ENCODE results near the gene NOSTRIN. TPM values are rescaled to one million over a fixed set of nuclear protein-coding genes. Genes with fewer than 3 reads are reported as not detected.

Gene NOSTRIN
- total and polyA plus RNA-seq, 8 donors = 25.7 to 45.3 (median 38.8) TPM

GRCh38 chr2:168892327-168892726 is 89.9 kb downstream of the NOSTRIN start:
- Histone ChIP-seq H3K9me3 (no peaks in the 10 kb centered on the region), H3K4me3 (no peak overlapping the region), H3K27me3 (no peaks in the 10 kb centered on the region), H3K36me3 (no peaks in the 10 kb centered on the region), H3K27ac (no peak overlapping the region), H3K4me1 (peaks cover 0 to 16% of the 10 kb centered on the region in 2 donors)
- TF ChIP-seq CTCF (IDR thresholded peaks at IDR 0.05) = no peak
- intact Hi-C loops (cut with DNase I) = no loop called here
- DNase-seq (no peak), ATAC-seq (no peak)

- DNase-seq = no peak
- ATAC-seq = no peak
- no peaks in the 10 kb centered on the region for H3K9me3 ChIP-seq
These were observed 91.7 kb downstream of the NOSTRIN start for GRCh38 chr2:168894101-168894500.

GRCh38 chr2:168894720-168895119 is 92.3 kb downstream of the NOSTRIN start:
- no peak for ATAC-seq
- Histone ChIP-seq H3K27me3 (no peaks in the 10 kb centered on the region), H3K27ac (no peak overlapping the region), H3K4me3 (no peak overlapping the region), H3K4me1 (peaks cover 0 to 12% of the 10 kb centered on the region in 2 donors), H3K9me3 (no peaks in the 10 kb centered on the region), H3K36me3 (no peaks in the 10 kb centered on the region)
- DNase-seq = no peak
- TF ChIP-seq CTCF (IDR thresholded peaks at IDR 0.05) = no peak
- intact Hi-C loops (cut with DNase I) = no loop called here

More at GRCh38 chr2:168894101-168894500, 91.7 kb downstream of the NOSTRIN start:
- peaks cover 0 to 16% of the 10 kb centered on the region in 2 donors for H3K4me1 ChIP-seq
- no peaks in the 10 kb centered on the region for H3K27me3 ChIP-seq
- no peak for TF ChIP-seq CTCF (IDR thresholded peaks at IDR 0.05)
- H3K4me3 ChIP-seq = no peak overlapping the region
- intact Hi-C loops (cut with DNase I) = no loop called here
- H3K36me3 ChIP-seq = no peaks in the 10 kb centered on the region
- H3K27ac ChIP-seq = no peak overlapping the region

GRCh38 chr2:168895771-168896170 is 93.3 kb downstream of the NOSTRIN start:
- Histone ChIP-seq H3K27me3 (no peaks in the 10 kb centered on the region), H3K36me3 (no peaks in the 10 kb centered on the region), H3K9me3 (no peaks in the 10 kb centered on the region), H3K4me3 (no peak overlapping the region), H3K4me1 (peaks cover 0 to 2% of the 10 kb centered on the region in 2 donors), H3K27ac (no peak overlapping the region)
- intact Hi-C loops (cut with DNase I) = no loop called here
- ATAC-seq (no peak), DNase-seq (no peak)
- TF ChIP-seq CTCF (IDR thresholded peaks at IDR 0.05) = no peak

GRCh38 chr2:168896783-168897182 is 94.3 kb downstream of the NOSTRIN start:
- TF ChIP-seq CTCF (IDR thresholded peaks at IDR 0.05) = no peak
- H3K4me3 ChIP-seq = no peak overlapping the region
- DNase-seq (no peak), ATAC-seq (no peak)
- H3K27ac ChIP-seq = no peak overlapping the region
- intact Hi-C loops (cut with DNase I) = no loop called here
- H3K36me3 ChIP-seq = no peaks in the 10 kb centered on the region
- H3K27me3 ChIP-seq = no peaks in the 10 kb centered on the region
- no peaks in the 10 kb centered on the region for H3K9me3 ChIP-seq
- H3K4me1 ChIP-seq = no peaks in the 10 kb centered on the region
